Stomach (tissue), 4 donors: ENCODE results near the gene VEZT.

Source experiments
- CTCF ChIP-seq, 7 experiments: fragments of 450-650 bp in 4 of 7; fragments of 200-600 bp in 3 of 7; sonication (generic) in 3 of 7; IDR thresholded peaks; one replicate each; pipeline ENCODE4 v1.5.1; 2016 to 2019; ENCODE audit warnings: antibody characterized with exemption in 7 of 7, control low read depth in 2 of 7, mild to moderate bottlenecking in 1 of 7
- POLR2A ChIP-seq, 4 donors: fragments of 450-650 bp; IDR thresholded peaks; one replicate each; pipeline ENCODE4 v1.6.1; 2016; ENCODE audit warnings: antibody characterized with exemption in 4 of 4, control low read depth in 2 of 4, mild to moderate bottlenecking in 1 of 4, moderate library complexity in 1 of 4

- TF ChIP-seq CTCF (IDR thresholded peaks at IDR 0.05), result no peak
- TF ChIP-seq POLR2A (IDR thresholded peaks at IDR 0.05), result no peak
Observed at GRCh38 chr12:95304673-95305198, 87.1 kb downstream of the VEZT start.
